ENCODE data around the gene CCDC106.
A peak's percentile ranks its signal among the peaks of the same experiment; 100 is the strongest.

CCDC106 gene

DNA sequence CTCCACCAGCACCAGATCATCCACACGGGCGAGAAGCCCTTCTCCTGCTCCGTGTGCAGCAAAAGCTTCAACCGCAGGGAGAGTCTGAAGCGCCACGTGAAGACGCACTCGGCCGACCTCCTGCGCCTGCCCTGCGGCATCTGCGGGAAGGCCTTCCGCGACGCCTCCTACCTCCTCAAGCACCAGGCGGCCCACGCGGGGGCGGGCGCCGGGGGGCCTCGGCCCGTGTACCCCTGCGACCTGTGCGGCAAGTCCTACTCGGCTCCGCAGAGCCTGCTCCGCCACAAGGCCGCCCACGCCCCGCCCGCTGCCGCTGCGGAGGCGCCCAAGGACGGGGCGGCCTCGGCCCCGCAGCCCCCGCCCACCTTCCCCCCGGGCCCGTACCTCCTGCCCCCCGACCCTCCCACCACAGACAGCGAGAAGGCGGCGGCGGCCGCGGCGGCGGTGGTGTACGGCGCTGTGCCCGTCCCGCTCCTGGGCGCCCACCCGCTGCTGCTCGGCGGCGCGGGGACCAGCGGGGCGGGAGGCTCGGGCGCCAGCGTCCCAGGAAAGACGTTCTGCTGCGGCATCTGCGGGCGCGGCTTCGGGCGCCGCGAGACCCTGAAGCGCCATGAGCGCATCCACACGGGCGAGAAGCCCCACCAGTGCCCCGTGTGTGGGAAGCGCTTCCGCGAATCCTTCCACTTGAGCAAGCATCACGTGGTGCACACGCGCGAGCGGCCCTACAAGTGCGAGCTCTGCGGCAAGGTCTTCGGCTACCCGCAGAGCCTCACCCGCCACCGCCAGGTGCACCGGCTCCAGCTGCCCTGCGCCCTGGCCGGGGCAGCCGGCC is 33.1 kb upstream of the CCDC106 start:
- DNase-seq = no peak

DNA sequence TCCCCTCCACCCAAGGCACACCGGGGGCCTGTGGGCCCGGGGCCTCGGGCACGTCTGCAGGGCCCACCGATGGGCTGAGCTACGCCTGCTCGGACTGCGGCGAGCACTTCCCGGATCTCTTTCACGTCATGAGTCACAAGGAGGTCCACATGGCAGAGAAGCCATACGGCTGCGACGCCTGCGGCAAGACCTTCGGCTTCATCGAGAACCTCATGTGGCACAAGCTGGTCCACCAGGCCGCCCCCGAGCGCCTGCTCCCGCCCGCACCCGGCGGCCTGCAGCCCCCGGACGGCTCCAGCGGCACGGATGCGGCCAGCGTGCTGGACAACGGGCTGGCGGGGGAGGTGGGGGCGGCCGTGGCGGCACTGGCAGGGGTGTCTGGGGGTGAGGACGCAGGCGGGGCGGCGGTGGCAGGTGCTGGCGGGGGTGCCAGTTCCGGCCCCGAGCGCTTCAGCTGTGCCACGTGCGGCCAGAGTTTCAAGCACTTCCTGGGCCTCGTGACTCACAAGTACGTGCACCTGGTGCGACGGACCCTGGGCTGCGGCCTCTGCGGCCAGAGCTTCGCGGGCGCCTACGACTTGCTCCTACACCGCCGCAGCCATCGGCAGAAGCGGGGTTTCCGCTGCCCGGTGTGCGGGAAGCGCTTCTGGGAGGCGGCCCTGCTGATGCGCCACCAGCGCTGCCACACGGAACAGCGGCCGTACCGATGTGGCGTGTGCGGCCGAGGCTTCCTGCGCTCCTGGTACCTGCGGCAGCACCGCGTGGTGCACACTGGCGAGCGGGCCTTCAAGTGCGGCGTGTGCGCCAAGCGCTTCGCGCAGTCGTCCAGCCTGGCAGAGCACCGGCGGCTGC is 32.2 kb upstream of the CCDC106 start:
- DNase-seq = no peak

DNA sequence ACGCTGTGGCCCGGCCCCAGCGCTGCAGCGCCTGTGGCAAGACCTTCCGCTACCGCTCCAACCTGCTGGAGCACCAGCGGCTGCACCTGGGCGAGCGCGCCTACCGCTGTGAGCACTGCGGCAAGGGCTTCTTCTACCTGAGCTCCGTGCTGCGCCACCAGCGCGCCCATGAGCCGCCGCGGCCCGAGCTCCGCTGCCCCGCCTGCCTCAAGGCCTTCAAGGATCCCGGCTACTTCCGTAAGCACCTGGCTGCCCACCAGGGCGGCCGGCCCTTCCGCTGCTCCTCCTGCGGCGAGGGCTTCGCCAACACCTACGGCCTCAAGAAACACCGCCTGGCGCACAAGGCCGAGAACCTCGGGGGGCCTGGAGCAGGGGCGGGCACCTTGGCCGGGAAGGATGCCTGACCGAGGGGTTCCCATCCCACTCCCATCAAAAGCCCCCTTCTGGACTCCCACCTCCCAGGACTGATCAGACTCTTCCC is 31.6 kb upstream of the CCDC106 start:
- DNase-seq = no peak

DNA sequence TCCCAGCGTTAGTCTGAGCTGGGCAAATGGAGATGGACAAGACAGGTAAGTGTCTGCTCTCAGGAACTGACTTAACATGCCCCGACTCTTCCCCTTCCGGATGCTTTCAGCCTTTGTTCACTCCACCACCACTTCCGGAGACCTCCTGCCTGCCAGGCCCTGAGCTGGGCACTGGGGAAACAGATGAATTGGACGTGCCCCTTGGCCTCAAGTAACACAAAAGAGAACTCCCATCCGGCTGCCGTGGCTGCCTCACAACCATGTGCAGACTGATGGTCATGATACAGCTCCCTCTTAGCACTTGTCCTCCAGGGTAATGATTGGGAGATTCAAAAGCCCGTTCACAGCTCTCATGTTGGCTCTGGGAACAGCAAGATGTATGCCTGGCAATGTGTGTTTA is 30.6 kb upstream of the CCDC106 start:
- no peak for DNase-seq

DNA sequence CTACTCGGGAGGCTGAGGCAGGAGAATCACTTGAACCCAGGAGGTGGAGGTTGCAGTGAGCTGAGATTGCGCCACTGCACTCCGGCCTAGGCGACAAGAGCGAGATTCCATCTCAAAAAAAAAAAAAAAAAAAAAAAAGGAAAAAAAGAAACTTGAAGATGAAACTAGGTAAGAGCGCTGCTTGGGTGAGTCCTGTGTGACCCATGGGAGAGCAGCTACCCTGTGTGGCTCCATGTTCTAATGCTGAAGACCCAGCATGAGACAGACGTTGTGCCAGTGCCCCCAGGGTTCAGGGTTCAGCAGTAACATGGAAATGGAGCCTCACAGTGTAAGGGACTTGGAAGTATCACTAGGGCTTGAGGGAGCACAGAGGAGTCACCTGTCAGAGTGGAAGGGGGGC is 29.6 kb upstream of the CCDC106 start:
- no peak for DNase-seq

DNA sequence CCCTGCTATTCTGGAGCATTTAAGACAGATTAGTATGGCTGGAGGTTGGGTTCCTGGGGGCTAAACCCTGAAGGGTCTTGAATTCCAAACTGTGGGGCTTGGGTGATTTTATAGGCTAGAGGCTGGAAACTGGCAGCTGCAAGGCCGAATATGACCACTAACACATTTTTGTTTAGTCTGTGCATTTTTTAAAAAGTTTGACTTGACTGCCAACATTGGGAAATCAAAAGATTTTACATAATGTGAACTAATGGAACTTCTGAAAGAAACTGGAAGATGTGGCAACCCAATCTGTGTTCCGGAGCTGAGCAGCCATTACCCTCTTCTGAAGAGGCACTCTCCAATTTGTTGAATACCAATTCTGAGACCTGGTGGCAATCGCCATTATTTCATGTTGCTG is 28.7 kb upstream of the CCDC106 start:
- no peak for DNase-seq

DNA sequence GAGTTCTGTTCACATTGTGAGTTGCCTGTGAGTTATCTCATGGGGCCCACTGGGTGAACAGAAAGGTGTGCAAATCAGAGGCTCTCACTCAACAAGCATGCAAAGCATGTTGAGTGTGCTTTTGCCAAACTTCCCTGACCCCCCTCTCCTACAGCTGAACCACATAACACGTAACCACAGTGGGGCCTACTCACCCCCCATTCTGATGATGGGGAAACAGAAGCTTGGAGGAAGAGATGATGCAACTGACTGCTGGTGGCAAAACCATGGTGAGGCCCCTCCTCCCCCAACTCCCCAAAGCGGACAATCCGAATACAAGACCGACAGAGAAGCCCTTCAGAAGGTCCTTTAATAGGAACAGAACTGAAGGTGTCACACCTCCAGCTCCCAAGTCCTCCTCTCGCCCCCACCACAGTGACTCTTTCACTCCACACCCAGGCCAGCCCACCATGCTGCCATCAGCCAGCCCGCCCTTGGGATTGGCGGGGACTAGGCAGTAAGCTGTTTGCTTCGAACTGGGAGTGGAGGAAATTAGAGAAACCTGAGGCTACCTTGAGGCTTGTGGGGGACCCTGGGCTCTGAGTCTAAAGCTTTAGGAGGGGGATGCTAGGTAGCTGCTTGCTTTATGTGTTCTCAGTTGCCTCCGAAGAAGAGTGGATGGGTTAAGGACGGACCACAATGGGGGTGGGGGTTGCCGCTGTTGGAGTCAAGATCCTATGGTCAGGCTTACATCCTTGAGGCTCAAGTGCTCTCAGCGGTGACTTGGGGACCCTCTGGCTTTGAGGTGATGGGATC is 27.4 kb upstream of the CCDC106 start:
- no peak for DNase-seq

DNA sequence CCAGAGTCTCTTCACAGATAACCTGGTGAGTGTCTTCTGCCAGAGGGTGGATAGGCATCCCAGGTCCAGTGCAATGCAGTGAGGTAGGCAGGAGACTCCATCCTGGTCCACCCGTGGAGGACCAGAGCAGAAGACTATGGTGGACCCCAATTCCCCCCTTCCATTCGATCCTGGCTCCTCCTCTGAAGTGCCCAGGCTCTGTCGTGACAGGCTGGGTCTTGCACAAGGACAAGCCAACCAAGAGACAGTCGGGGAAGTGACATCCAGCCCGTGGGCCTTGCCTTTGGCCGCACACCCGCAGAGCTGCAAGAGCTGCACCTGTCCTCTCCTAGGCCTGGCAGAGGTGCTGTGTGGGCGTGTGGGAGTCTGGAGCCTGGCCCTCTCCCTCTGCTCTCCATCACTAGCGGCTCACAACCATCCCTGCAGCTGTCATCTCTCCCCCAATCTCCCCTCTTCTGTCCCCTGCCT is 26.8 kb upstream of the CCDC106 start:
- no peak for DNase-seq

DNA sequence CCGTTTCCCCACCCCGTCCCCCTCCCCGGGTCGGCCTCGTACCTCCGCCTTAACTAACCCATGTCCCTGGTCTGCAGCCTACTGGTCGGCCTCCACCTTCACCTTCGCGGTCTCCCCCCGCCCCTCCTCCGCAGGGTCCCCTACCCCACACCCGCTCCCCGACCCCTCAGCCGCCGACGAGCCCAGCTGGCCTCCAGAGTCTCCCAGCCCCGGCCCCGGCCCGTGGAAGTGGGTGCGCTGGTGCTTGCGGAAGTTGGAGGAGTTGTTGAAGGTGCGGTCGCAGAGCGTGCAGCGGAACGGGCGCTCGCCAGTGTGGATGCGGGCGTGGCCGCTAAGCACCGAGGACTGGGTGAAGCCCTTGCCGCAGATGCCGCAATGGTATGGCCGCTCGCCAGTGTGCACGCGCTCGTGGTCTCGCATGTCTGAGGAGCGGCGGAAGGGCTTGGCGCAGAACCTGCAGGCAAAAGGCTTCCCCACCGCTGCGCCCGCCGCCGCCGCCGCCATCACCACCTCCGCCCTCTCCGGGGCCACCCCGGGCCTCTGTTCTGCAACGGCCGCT is 26.3 kb upstream of the CCDC106 start:
- DNase-seq = no peak

DNA sequence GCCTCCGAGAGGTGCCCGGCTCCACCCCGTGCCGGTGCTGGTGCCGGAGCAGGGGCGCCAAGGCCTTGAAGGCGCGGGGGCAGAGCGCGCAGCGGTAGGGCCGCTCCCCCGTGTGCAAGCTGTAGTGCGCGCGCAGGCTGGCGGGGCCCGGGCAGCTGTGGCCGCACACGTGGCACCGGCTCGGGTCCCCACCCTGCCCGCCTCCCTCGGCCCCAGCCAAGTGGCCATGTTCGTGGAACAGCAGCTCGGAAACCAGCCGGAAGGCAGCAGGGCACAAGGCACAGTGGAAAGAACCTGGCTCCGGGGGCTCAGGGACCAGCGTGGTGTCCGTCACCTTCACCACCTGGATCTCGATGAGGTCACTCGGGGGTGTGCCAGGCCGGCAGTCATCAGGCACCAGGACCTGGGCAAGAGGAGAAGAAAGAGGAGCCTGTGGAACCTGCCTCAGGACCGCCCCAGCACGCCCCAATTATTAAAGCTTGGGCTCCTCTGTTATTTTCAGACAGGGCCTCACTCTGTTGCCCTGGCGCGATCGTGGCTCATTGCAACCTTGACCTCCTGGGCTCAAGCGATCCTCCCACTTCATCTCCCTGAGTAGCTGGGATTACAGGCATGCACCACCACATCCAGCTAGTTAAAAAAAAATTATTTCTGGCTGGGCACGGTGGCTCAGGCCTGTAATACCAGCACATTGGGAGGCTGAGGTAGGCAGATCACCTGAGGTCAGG is 25.6 kb upstream of the CCDC106 start:
- DNase-seq = no peak

DNA sequence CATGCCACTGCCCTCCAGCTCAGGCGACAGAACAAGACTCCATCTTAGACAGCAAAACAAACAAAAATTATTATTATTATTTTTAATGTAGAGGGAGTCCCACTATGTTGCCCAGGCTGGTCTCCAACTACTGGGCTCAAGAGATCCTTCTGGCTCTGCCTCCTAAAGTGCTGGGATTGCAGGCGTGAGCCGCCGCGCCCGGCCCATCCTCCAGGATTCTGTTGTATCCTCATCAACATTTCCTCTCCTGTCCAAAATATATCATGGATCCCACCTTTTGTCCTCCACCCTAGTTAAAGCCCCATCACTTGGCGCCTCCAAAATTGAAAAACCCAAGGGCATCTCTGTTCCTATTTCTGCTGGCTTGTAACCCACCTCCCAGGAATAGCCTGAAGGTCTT is 24.9 kb upstream of the CCDC106 start:
- no peak for DNase-seq

DNA sequence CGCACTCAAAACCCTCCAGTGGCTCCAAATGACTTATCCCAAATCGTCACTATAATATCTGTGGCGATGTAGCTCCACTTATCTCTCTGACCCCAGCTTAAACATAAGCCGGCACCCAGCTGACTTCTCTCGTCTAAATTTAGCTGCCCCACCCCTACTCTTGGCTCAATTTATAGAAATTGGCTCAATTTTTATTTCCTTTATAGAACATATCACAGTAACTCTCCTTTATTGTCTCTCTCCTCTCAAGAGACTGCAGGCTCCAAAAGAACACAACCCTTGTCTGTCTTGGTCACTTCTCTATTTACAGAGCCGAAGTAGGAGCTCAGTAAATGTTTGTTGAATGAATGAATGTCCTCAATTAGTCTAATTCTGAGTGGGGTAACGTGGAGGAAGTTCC is 24.5 kb upstream of the CCDC106 start:
- no peak for DNase-seq

DNA sequence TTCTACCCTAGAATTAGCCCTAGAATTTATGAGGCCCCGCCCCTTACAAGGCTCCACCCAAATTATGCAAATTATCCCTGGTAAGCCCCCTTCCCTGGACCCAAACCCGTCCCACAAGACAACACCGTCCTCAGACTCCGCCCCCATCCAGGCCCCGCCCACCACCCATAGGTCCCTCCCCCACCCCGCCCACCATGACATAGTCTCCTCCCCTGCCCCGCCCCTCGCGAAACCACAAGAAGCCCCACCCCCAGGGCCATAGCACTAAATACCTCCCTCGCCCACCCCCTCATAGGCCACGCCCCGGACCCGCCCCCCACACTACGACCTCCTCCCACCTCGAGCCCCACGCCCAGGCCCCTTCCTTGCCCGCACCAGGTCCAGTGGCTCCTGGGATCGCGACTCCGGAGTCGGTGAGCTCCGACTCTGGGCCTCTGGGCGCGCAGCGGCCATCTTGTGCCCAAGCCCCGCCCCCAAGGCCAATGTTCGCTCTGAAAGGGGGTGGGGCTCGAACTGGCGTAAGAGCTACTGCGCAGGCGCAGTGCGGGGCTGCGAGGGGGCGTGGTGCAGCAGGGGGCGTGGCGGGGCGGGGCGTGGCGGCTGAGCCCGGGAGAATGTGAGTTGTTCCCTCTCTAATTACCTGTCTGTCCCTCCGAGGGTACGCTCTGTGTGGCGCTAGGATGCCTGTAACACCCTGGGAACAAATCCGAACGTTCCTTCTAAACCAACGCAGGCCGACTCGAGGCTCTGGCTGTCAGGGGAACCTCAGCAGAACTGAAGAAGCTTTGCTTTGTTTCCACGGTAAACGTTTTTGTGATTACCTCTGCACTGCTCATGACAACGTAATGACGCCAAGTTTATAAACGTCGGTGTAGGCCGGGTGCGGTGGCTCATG is 23.7 kb upstream of the CCDC106 start, which contains the start of gene ZNF784:
Gene ZNF784, minus strand, starts transcription at position 458 of the 895 bp plus-strand sequence. Its CDS starts 5 bp downstream, at position 453.
- peak; percentile 96 for DNase-seq

DNA sequence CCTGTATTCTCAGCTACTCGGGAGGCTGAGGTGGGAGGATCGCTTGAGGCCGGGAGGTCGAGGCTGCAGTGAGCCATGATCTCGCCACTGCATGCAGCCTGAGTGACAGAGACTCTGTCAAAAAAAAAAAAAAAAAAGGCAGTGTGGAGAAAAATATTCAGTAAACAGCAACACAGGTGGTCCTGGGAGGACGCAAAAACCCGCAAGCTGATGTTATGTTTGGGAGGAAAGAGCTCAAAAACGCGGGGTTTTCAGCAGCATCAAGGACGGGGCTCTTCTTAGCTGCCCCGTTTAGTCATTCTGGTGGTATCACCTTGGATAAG is 23.0 kb upstream of the CCDC106 start:
- DNase-seq = no peak

DNA sequence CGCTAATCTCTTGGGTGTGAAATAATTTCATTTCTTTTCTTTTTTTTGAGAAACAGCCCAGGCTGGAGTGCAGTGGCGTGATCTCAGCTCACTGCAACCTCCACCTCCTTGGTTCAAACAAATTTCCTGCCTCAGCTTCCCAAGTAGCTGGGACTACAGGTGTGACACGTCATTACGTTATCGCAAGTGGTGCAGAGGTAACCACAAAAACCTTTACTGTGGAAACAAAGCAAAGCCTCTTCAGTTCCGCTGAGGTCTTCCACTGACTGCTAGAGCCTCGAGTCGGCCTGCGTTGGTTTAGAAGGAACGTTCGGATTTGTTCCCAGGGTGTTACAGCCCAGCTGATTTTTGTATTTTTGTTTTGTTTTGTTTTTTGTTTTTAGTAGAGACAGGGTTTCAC is 21.7 kb upstream of the CCDC106 start:
- no peak for DNase-seq

DNA sequence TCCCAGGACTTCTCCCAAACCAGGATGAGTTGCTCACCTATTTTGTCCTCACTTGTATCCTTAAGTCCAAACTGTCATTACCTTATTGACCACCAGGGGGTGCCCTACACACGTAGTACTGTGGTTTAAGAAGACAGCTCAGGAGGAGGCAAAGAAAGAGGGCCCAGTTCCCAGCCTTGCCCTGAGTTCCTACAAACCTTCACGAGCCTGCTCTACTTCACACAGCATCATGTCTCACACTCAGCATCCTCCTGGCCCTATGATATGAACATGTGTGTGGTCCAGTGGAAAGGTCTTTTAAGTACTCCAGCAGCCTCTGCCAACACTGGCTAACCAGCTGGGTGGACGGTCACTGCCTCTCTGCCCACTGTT is 15.6 kb upstream of the CCDC106 start:
- DNase-seq = peak; percentile 95

DNA sequence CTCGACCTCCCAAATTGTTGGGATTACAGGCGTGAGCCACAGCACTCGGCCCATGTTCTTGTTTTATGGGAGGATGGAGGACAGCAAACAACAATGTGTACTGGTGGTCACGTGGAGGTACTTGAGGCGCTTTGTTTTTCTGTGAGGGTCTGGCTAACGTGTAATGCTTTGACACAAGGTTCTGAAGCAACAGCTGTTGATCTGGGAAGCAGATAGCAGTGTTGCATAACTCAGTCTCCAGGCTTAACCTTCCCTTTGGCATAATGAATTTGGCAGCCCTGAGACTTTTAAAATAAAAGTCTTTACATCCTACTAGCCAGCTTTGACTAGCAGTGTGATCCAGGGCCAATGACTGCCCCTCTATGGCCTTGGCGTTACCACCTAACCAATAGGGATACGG is 14.2 kb upstream of the CCDC106 start:
- no peak for DNase-seq

DNA sequence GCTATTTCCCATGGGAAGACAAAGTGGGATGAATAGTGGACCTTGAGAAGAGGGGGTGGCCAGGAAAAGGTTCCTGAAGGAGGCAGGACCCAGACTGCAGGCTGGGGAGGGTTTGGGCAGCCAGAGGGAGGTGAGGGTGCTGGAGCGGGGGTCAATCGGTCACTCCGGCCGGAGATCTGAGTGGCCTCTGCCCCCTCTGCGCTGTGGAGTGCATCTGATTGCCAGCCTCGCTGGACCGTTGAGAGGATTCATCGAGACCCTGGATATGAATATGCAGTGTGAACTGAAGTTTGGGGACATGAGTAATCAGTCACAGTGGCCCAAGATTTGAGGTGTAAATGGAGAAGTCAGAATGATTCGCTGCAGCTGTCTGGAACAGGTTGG is 12.7 kb upstream of the CCDC106 start:
- DNase-seq = no peak

DNA sequence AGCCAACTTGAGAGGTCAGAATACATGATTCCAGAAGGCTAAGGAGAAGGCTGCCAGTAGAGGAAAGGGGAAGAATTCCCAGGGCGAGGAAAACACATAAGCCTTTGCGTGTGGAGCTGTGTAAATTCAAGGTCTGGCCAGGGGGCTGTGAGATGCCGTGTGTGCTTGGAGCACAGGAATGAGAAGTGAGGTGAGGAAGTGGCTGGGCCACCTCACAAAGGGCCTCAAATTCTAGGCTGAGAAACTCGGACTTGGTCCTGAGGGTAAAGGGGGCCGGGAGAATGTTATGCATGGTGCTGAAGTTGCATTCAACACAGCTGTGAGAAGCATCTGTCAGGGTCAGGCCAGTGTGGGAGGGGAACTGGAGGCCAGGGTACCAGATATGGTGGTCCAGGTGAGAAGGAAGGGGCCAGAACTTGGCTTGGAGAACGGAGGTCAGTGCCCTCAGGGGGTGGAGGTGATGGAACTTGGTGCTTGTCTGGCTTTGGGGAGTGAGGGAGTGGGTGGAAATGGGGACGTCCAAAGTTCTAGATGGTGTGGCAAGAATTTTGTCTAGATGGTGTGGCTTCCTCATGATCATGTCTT is 12.1 kb upstream of the CCDC106 start:
- DNase-seq = no peak

DNA sequence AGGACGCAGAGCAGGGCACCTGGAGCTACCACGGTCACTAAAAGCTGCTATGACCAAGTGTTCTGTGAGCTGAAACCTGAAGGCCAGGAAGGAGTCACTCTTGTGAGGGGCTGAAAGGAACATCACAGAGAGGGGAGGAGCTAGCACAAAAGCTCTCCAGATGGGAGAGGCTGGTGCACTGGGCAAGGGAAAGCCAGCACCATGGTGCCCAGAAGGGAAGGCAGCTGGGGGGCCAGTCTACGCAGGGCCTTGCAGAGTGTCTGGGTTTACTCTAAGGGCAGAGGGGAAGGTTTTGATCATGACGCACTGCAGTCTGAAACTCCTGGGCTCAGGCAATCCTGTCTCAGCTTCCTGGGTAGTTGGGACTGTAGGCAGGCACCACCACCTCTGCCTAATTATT is 11.3 kb upstream of the CCDC106 start:
- DNase-seq = no peak

DNA sequence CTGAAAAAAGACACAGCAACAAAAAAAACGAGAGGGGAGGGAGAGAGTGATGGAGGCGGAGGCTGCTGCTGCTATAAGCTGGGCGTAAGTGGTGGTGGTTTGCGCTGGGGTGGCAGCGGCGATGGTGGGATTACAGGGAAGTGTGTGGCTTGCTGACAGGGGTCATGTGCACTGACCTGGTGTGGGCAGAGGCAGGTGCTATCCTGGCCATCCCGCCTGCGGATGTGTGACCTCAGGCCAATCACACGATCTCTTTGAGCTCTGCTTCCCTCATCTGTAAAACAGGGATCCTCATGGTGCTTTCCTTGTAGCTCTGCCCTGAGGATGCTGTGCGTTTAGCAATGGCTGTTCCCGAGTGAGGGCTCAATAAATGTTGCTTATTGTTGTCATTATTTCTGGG is 10.5 kb upstream of the CCDC106 start:
- no peak for DNase-seq

Measured in RPMI8226 (cell line).